ENCODE results near the gene GALNT13. TPM values are rescaled to one million over a fixed set of nuclear protein-coding genes. Genes with fewer than 3 reads are reported as not detected.

The GALNT13 gene
- total RNA-seq, 1 experiment from 2014 or later: 0.05 TPM

DNA sequence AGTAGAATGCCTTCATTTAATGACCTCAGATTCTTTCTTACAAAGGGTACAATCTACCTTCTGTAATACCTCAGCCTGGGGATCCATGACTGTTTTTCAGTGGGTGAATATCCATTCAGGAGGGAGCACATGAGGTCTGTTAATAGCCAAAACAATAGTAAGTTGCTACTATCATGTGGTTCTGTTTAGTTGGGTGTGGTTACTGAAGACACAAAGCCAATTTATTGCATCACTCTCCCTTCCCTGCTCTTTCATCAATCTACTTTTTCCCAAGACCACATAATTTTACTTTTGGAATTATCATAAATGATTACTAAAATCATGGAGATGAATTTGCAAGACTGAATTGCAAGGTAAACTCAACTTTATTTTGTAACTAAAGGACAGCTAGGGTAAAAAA lies 254.2 kb downstream of the GALNT13 start:
- DNase-seq (ENCODE audit: low spot score): no peak

DNA sequence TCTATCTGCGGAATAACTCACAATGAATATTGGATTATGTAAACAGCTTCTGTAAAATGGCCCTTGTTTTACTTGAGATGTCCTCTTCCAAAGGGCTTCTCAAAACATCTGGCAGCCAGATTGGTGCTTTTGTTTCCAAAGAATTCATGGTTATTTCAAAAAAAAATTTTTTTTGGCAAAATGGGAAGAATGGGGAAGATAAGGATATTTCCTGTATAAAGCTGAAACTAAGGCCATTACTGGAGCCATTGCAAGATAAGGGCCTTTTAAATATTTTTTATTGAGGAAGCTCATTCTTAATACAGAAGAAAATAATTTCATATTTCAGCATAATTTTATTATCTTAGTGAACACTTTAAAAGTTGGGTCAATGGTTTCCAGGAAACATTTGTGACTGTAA lies 259.1 kb downstream of the GALNT13 start:
- no peak for DNase-seq (ENCODE audit: low spot score)

DNA sequence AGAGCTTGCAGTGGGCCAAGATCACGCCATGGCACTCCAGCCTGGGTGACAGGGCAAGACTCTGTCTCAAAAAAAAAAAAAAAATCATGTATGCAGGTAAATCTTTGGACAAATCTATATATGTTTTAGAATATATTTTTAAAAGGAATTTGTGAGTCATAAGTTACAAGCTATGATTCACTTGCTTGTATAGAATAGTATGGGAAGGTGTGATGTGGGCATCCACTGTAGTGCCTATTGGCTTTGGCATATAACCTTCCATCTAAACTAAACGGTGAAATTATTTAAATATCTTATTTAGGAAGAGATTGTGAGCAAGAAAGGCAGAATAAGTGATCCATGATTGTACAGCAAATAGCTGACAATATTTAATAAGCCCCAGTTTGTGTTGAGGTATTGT lies 261.1 kb downstream of the GALNT13 start:
- no peak for DNase-seq (ENCODE audit: low spot score)

DNA sequence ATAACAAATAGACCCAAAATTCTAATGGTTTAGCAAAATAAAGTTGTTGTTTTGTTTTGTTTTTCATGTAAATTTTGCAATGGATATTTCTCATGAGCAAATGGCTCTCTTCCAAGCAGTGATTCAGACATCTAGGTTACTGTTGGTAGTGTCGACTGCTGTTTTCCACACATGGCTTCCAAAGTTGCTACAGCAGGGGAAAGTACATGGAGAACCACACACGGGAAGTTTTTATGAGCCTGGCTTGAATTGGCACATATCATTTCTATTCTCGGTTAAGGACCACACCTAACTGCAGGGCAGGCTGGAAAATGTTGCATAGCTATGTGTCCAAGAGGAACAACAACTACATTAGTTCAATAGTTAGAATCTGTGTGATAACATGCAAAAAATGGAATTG lies 262.1 kb downstream of the GALNT13 start:
- peak; percentile 8 for DNase-seq (ENCODE audit: low spot score)

DNA sequence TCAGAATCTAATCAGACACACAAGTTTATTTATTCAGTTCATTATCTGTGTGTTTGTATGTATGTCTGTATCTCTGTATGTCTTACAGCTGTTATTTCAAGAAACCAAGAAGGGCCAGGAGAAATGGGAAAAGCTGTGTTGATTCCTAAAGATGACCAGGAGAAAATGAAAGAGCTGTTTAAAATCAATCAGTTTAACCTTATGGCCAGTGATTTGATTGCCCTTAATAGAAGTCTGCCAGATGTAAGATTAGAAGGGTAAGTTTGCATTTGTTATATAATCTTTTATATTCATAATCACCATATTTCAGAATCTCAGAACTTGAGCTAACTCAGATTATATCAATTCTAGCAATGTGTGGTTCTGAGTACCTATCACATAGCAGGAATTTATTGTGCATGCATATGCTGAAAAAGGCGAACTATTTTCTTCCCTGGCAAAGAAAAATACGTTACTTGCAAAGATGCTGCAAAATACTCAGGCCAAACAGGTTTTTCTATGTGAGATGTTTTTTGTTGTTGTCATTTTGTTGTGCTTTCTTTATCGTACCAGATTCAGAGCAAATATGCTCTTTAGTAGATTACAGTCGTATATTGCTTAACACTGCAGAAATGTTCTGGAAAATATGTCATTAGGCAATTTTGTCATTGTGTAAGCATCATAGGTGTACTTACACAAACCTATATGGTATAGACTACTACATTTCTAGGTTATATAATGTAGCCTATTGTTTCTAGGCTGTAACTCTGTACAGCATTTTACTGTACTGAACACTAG lies 268.7 kb downstream of the GALNT13 start:
- no peak for DNase-seq (ENCODE audit: low spot score)

DNA sequence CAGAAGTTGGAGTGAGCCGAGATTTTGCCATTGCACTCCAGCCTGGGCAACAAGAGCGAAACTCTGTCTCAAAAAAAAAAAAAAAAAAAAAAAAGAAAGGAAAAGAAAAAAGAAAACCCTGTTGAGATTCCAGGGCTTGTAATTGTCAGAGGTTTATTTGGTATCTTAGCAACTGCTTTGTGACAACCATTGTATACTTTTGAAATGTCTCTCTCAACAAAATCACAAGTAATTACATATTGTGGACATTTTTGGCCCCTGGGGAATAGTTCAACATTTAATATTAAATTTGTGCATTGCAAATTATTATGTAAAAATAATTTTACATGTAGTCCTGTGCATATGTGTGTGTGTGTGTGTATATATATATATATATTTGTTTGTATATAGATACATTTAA lies 270.8 kb downstream of the GALNT13 start:
- no peak for DNase-seq (ENCODE audit: low spot score)

DNA sequence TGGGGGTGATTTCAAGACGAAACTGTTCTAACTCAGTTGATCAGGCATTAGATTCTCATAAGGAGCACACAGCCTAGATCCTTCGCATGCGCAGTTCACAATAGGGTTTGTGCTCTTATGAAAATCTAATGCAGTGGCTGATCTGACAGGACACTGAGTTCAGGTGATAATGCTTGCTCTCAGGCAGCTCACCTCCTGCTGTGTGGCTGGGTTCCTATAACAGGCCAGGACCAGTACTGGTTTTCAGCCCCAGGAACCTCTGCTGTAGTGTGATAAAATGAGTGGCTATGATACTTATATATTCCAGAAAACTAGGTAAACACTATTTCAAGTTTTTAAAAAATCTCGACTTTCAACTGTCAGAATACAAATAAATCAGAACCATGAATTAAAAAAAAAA lies 271.4 kb downstream of the GALNT13 start:
- DNase-seq (ENCODE audit: low spot score): no peak

DNA sequence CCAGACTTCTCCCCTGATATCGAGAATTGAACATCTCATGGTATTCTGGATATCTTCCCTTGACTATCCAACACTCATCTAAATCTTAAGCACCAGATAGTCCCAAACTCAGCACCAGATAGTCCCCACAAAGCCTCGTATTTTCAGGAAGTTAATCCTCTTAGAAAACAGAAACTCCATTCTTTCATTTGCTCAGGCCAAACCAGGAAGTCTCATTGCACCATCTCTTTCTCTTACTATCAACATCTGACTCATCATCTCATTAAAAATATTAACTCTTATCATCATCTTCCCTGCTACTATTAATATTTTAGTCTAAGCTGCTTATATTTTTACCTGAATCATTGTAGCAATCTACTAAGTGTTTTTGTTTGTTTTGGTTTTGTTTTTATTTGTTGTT lies 286.4 kb downstream of the GALNT13 start:
- DNase-seq (ENCODE audit: low spot score): peak; percentile 5

DNA sequence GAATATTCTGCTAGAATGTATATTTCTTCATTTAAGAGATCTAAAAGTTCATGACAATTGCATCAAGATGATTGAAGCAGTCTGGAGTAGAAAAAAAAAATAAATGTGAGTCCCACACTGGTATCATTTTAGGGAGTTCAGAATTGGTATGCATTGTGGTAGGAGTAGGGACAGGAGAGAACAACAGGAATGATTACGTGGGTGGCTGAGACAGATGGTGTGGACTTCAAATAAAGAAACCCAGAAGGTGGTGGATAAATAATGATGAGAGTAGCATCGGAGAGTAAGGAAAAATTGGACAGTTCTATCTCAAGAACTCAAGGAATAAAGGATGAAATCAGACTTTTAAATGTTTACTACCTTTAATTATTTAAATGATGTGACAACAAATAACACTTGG lies 289.6 kb downstream of the GALNT13 start:
- no peak for DNase-seq (ENCODE audit: low spot score)

DNA sequence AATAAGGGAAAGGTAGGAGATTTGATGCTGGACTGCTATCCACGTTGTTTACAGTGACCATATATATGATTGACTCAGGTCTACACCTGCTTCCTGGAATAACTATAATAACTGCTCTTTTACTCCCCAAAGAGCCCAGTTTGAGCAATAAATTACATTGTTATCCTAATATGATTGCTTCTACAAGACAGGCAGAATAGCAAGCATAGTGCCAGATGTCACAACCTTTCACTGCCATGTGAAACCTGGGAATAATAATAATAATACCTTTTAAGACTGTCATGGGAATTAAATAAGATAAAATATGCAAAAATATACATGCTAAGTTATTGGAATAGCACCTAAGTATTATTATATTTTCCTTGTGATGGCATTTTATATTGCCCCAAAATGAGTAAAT lies 298.7 kb downstream of the GALNT13 start:
- no peak for DNase-seq (ENCODE audit: low spot score)

DNA sequence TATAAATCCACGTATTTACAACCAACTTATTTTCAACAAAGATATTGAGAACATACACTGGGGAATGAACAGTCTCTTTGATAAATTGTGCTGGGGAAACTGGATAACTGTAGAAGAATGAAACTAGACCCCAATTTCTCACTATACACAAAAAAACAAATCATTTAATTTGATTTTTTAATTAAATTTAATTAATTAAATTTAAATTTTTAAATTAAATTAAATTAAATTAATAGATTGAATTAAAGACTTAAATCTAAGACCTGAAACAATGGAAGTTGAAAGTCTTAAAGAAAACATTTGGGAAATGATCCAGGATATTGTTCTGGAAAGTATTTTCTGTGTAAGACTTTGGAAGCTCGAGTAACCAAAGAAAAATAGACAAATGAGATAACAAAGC lies 301.4 kb downstream of the GALNT13 start:
- no peak for DNase-seq (ENCODE audit: low spot score)

DNA sequence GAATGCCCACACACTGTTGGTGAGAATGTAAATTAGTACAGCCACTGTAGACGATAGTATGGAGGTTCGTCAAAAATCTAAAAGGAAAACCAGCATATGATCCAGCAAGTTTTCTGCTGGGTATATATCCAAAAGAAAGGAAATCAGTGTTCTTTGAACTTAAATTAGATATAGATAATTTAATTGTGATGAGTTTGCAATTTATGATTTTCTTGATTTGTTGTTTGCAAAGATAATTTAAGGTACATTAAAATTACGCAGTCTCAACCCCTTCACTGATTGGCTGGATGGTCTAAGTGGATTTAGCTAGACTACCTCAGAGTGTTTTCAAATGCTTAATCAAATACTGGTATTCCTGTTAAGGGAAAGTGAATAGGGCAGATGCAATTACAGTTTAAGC lies 302.2 kb downstream of the GALNT13 start:
- DNase-seq (ENCODE audit: low spot score): no peak

DNA sequence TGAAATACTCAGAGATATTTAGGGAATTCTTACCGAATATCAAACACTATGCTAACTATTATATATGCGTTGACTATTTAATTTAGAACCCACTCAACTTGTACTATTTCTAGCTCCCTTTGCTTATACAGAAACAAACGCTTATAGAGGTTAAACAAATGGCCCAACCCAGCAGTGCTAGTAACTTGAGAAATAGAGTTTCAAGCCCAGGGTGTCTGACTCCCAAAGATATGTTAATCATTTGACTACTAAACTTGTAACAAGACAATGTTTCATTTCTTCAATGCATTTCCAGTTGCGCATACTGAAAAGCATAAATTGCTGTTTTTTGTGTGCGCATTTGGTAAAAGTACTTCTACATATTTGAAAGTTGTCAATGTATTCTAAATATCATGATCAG lies 310.3 kb downstream of the GALNT13 start:
- DNase-seq (ENCODE audit: low spot score): no peak

DNA sequence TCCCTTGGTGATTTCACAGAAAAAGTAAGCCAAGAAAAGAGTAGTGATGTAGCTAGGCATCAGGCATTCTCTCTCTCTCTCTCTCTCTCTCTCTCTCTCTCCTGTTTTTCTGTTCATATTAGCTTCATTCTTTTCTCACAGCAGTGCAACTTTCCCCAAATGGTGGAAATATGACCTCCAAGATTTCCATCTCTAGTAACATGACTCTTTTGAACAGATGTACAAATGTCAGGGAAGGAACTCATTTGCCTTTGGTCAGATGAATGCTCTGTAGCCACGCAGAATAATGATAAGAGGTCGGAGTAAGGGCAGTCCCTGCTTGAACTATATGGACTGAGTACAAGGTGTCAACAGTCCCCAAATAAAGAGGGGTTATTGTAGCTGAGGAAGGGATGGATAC lies 316.2 kb downstream of the GALNT13 start:
- DNase-seq (ENCODE audit: low spot score): no peak

DNA sequence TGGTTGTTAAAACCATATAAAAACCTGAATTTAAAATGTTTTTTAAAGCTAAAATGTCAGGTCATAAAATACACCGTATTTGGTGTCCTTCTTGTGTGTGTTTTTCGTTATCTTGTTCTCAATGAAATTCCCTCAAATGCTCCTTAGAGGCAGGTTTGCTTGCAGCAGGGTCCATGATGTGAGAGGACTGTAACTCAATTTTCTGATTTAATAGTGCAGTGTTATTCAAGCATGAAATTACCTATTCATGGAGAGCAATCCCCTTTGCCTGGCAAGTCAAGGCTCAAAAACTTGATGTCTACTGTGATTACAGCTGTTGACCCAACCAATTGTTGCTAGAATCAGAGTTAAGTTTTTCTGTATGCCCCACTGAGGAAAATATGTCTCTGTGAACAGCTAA lies 318.2 kb downstream of the GALNT13 start:
- DNase-seq (ENCODE audit: low spot score): no peak

DNA sequence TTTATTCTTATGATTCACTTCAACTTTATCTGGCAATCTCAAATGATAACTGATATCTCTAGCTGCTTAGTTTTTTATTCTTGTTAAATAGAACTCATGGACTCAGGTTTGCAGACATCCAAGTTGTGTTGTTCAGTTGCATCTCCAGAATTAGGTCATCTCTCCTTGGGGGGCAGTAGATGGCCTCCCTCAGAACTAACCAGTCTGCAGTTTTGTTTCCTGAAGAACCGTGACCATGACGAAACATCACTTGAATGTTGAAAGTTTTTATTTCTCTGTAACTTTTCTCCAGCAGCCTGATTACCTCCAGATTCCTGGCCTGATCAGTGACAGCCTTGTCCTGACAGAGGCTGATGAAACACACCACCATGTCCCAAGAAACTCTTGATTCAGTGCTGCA lies 321.5 kb downstream of the GALNT13 start:
- DNase-seq (ENCODE audit: low spot score): no peak

DNA sequence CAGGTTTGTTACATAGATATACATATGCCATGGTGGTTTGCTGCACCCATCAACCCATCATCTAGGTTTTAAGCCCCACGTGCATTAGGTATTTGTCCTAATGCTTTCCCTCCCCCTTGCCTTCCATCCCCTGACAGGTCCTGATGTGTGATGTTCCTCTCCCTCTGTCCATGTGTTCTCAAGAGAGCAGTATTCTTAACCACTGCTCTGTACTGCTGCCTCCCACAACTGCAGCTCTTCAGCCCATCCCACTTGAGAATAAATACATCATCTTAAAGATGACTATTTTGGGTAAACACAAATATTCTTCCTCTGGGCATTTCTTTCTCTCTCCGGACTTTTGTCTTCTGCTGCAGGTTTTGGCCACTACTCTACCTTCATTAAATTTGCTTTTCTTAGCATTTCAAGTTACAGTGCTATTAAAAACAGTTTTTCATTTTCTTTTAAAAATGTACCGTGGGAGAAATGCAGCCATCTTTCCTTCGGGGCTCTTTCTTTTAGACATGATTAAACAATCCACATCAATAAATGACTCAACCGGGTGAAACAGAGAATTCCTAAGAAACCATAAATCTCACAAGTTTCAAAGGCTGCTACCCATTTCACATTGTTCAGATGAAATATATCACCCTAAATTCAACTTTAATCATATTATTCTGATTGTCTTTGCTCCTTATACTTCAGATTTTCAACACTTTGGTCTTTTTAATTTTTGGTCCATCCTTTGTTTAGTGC lies 323.4 kb downstream of the GALNT13 start:
- peak; percentile 36 for DNase-seq (ENCODE audit: low spot score)

DNA sequence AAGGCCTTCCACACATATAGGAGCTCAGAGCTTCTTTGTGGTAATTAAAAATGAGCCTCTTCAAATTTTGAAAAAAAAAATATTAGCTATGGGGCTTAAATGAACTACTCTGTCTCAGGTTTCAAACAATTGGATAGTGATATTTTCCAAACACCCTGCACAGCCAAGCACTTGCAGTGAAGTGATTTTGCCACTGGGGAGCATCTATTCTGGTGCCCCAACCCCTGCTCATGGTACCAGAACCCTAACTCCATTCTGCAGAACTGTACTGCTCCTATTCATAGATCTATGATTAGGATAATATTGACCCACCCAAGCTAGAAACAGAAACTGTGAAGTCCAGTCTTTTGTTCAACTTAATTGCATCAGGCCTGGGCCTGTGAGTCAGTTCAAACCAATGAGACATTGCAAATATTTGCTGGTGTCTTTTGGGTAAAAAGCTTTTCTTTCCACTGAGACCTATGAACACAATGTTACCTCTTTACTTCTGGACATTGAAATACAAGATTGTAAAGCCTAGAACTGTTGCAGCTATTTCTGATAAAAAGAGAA lies 324.0 kb downstream of the GALNT13 start:
- DNase-seq (ENCODE audit: low spot score): peak; percentile 6

DNA sequence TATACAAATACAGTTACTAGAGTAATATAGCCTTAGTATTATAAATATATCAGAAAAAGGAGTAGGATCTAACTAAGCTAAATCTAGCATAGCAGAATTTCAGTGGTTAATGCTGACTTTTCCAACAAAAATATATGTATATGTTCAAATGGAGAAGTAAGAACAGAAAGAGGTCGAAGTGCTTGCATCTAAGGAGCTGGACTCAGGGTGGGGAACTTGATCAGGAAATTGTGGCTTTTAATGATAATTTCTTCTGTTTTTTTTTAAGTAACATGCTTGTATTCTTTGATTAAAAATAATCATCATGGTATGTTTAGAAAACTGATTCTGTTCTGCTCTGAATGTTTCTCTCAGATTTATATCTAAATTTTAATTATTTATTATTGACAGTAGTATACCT lies 327.1 kb downstream of the GALNT13 start:
- DNase-seq (ENCODE audit: low spot score): no peak

DNA sequence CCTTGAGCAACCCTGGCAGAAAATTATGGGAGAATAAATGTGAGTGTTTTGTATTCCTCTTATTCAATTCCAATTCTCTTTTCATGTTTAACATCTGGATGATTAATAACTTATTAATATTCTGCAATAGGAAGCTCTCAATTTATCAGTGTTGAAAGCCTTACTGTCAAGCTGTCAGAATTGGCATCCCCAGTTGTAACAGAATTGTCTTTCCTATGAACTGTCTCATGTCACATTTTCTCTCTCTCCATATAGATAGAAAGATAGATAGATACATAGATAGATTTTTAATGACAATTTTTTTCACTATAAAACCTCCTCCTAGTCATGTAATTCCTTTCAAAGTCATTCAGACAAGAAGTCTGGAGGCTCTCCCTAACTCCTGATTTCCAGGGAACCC lies 331.5 kb downstream of the GALNT13 start:
- no peak for DNase-seq (ENCODE audit: low spot score)

DNA sequence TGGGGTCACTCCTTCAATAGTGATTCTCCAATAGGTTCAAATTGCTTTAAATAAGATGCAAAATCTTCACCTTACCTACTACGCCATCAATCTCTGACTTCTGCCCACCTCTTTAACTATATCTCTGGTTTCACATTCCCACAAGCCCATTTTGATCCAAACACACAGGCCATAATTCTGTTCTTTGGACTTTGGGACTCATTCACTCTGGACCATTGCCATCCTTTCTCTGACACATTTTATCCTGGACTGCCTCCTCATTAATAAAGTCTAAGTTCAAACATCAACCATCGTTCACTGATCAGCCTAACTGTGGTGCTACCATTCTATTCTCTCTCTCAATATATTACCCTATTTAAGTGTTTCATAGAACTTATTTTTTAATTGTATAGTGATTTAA lies 332.2 kb downstream of the GALNT13 start:
- DNase-seq (ENCODE audit: low spot score): no peak

DNA sequence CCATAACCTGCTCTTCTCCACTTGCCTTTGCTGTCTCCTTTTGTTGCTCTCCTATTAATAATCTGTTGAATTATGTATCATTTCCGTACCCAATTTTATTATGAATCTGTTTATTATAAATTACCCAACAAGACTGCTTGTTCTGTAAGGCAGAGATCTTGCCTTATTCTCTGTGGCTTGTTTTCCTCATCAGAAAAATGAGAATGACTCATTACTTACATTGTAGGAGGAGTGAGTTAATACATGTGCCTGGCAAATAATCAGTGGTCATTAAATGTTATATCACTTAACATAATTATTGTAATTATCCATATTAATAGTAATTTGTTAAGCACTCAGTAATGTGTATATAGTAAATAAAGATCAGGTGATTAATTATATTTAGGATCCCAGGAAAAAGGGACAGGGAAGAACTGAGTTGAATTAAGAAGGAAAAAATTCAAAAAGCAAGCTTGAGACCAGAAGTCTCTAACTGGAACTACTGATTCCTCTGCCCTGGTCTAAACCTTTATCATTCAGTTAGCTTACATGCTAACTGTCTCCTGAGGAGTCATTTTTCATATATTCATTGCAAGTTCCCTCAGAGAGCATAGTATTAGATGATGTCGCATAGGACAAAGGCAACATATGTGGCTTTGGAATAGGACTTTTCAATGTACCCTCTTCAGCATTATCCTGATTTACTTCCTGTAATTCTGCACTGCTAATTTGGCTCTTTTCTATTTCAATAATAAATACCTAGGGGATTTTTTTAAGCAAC lies 335.7 kb downstream of the GALNT13 start:
- no peak for DNase-seq (ENCODE audit: low spot score)
